EL (cell line): ENCODE data around the gene ARHGAP22.

Source experiments
- DNase-seq: peaks from one replicate; pipeline ENCODE4 v3.0.0-alpha.2; 2016

The ARHGAP22 gene

DNA sequence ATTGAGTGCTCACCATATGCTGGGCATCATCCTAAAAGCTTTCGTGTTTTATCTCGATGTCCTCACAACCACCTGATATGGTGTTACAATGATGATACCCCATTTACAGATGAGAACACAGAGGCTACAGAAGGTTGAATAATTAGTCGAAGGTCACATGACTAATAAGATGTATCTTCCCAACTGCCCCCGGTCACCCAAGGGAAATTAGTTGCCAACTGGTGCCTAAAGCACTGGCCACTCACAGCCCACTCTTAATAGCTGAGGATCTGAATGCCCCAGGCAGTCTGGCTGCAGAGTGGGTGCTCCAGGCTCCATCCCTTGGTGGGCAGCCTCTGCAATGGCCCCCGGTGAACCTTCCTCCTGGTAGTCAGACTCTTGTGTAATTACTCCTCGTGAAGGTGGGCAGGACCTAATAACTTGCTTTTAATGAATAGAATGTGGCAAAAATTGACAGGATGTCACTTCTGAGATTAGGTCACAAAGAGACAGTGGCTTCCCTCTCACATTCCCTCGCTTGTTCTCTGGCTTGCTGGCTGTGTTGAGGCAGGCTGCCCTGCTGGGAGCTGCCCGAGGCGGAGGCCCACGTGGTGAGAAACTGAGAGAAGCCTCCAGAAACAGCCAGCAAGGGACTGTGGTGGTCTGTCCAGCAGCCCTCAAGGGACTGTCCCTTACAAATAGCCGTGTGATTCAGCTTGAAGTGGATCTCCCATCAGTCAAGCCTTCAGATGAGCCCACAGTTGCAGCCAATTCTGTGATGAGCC lies 109.4 kb downstream of the ARHGAP22 start:
- no peak for DNase-seq

DNA sequence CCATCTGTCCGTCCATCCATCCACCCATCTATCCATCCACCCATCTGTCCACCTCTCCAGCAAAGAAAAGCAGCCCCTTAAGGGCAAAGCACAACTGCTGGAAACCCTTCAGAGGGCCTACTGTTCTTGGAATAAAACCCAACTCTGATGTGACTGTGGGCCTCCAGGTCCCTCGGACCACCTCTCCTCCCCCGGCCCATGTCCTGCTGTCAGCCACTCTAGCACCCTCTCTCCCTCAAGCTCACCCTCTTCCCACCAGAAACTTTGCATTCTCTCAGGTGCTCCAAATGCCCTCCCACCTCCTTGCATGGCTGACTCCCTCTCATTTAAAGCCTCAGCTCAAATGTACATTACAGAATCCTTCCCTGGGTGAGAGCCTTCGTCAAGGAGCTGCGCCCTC lies 110.3 kb downstream of the ARHGAP22 start:
- DNase-seq: no peak

DNA sequence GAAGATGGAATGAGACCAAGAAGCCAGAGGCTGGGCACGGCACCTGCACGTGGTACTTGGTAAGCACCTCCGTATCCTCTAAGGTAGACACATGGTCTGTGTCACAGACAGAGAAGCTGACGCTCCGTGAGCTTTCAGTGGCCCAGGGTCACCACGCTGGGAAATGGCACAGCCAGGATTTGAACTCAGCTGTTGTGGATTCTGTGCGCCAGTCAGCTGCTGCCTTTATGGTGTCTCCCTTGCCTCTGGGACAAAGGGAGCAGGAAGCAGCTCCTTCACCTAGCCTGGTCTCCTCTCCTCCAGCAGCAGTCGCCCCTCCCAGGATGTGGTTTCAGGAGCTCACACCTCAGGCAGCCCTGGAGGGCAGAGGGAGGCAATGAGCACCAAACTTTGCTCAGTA lies 110.8 kb downstream of the ARHGAP22 start:
- no peak for DNase-seq

DNA sequence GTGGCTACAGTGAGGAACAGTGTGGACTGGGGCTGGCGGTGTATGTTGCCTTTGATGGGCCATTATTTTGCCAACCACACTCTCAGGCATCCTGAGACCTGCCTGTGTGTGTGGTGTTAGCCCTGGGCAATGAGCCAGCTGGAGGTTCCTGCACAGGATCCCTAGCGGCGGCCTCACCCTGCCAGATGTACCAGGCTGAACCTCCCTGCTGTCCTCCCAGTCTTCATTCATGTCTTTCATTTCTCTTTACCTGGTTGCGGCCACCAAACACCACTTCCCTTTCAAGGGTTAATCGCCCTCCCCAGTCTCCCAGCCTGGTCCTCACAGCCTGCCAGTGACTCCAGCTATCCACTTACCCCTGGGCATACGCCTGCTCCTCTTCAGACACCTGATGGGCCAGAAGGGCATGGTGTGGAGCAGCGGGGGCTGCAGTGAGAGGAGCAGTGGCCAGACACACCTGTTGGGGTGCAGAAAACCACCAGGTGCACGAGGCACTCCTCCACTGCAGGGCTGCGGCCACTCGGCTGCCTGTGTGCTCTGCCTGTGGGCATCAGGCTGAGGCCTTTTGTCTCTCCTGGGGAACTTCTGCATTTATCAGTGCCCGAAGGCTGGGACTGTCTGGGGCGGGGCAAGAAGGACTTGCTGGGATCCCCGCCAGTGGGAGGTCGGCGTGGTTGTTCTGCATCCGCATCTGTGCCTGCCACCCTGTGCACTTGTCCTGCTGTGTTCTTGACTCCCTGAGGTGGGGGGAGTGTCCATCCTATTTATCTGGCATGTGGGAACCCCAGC lies 111.6 kb downstream of the ARHGAP22 start:
- no peak for DNase-seq

DNA sequence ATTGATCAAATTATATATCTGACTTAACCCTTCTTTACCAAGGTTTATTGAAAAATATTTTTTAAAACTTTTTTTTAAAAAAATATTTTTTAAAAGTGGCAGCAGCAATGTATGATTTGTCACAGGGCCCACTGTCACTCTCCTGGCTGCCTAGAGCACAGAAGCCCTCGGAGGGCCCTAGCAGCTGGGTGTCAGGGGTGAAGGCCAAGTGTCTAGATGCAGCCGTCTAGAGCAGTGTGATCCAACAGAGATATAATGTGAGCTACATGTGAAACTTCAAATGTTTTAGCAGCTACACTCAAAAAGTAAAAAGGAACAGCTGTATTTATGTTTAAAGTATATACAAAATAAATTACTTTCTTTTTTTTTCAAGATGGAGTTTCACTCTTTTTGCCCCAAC lies 112.7 kb downstream of the ARHGAP22 start:
- no peak for DNase-seq

DNA sequence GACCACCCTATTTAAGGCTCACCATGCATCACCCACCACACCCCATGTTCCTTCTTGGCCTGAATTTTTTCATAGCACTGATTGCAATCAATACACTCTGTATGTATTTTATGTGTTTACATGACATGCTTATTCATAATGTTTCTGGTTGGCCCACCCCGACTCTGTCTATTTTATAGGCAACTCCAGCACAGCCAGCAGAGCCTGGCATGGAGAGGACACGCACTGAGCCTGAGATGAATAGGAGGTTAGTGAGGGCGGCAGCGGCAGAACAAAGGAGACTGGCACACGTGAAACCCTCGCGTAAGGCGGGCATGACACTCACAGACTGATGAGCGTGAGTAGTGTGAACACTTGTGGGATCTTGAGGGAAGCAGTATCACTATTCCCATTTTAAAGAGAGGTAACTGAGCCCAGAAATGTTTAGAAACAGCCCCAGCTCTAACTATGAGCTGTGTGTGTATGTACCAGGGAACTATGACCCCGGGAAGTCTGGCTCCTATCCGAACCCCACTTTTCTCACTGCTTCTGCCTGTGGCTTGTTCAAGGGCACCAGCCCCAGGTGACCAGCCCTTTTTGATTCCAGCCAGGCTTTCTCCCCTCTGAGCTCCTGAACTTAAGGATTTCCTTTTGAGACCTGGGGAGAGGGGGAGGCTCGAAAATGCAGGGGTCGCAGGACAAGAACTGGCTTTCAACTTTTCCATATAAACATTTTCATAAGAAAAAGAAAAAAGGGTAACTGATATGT lies 113.3 kb downstream of the ARHGAP22 start:
- DNase-seq: no peak

DNA sequence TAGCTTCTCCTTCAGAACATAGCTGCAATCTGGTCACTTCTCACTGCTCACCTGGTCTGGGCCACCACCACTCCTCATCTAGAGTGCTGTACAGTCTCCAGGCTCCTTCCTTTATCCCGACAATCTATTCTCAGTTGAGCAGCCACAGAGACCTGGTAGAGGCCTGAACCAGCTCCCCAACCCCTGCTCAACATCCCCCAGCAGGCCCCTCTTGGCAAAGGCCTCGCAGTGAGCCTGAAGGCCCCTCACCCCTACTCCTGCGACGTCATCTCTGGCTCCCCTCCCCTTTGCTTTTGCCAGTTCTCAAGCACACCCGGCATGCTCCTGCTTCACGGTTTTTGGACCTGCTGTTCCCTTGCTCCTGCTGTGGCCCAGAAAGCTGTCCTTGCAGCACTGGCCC lies 113.9 kb downstream of the ARHGAP22 start:
- no peak for DNase-seq

DNA sequence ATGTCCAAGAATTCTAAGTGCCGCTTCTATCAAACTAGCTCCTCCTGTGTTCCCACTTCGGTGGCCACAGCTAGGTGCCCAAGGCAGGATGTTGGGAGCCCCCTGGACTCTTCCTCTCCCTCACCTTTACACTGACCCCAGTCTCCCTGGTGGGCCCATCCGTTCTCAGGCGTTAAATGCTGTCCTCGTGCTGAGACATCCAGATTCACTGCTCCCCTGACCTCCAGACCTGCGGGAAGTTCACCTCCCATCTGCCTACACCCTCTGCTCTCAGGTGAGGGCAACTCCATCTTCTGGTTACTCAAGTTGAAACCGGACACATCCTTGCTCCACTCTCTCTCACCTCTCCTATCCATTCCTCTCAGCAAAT lies 114.3 kb downstream of the ARHGAP22 start:
- DNase-seq: no peak

DNA sequence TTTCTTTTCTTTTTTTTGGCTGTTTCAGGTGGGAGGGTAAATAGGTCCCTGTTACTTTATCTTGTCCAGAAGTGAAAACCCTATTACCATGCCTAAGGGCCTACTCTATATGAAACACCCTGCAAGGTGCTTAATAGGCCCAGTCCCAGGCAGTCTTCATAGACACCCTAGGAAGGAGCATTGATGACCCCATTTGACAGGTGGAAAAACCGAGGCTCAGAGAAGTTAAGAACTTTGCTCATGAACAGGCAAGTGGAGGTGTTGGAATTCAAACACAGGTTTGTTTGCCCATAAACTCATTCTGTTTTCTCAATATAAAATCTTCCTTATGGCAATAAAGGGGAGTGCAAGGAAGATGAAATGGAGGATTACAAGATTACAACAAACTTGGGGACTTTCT lies 115.8 kb downstream of the ARHGAP22 start:
- DNase-seq: no peak

DNA sequence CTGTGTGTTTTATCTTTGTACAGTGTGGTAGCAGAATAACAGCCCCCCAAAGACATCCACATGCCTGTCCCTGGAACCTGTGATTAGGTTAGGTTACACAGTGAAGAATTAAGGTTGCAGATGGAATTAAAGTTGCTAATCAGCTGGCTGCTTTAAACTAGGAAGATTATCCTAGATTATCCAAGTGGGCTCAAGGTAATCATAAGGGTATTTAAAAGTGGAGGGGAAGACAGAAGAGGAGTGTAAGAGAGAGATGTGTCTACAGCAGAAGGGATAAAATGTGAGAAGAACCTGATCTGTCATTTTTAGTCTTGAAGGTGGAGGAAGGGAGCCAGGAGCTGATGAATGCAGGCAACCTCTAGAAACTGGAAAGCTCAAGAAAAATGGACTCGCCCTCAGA lies 117.6 kb downstream of the ARHGAP22 start:
- DNase-seq: no peak

DNA sequence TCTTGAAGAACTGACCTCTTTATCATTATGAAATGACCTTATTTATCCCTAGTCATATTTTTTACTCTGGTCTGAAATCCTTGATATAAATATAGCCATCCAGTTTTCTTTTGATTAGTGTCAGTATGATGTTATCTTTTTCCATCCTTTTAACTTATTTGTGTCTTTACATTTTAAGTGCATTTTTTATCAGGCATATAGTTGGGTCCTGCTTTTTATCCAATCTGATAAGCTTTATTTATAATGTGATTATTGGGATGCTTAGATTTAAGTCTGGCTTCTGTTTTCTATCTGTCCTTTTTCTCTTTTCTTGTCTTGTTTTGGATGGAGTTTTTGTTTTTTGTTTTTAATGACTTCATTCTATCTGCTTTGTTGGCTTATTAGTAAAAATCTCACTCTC lies 119.2 kb downstream of the ARHGAP22 start:
- DNase-seq: no peak

DNA sequence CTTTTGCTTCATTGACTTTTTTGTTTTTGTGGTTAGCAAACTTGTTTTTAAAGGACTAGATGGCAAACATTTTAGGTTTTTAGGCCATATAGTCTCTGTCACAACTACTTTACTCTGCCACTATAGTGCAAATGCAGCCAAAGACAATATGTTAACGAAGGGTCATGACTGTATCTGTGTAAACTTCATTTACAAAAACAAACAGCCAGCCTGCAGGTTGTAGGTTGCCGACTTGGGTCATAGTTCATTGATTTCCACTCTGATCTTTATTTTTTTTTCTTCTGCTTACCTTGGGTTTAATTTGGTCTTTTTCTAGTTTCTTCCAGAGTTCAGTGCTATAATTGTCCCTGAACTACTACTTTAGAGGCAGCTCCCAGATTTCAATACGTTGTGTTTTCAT lies 120.0 kb downstream of the ARHGAP22 start:
- DNase-seq: no peak

DNA sequence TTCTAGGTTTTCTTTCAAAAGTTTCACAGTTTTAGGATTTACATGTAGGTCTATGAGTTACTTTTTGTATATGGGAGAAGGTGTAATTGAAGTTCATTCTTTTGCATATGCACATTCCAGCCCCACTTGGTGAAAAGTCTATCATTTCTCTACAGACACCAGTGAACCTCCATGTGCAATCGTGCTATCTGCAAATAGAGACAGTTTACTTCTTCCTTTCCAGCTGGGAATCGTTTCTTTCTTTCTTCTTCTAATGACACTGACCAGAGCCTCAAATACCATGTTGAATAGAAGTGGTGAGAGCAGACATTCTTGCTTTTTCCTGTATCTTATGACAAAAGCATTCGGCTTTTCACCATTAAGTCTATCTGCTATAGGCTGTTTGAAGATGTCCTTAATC lies 122.7 kb downstream of the ARHGAP22 start:
- DNase-seq: no peak

DNA sequence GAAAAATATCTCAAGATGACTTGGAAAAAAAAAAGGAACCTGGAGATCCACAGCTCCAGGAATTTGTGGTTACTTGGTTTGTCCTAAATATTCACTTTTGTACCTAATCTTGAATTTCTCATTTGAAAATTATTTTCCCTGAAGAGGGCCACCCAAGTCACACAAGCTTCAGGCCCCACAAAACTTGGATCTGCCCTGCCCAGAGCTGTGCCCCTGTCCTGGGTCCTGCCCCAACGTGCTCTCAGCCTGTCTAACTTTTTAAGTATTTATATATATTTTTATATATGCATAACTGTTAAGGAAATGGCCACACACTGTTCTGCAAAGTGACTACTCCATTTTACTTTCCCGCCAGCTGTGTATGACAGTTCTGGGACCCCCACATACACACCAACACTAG lies 123.5 kb downstream of the ARHGAP22 start:
- no peak for DNase-seq

DNA sequence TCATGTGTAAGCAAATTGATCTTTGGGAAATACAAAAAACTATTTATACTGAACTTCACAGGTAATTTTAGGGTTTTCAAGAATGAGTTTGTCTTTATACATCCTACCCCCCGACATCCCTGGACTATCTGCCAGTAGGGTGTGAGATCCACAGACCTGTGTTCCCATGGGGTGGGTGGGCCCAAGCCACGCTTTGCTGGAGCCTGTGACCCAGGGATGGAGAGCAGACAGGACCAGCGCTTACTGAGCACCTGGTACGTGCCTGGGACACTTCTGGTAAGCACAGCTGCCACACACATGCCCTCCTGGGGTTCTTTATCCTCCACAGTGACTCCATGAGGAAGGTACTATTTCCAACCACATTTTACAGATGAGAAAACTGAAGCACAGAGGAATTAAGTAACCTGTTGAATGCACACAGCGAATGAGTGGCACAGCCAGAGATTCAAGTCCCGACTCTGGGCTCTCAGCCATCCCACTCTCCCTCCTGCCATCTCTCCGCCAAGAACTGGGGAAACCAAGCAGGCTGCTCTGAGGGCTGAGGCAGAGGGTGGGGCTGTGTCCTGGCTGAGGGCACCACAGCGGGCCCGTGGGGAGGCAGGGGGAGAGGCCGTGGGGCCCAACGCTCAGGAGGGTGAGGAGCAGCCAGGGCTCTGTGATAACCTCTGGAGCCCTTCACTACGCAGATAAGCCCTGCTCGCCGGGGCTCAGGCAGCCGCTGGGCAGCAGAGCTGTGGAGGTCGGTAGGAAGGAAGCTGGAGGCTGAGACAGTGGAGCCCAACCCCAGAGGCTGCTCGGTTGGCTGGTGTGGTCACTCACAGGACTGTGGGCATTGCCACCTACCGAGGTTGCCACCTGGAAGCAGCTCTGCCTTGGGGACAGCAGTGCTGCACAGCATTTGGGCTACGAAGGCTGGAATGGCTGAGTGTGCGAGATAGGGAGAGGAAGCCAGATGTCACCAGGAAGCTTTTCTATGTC lies 124.2 kb downstream of the ARHGAP22 start:
- DNase-seq: no peak

DNA sequence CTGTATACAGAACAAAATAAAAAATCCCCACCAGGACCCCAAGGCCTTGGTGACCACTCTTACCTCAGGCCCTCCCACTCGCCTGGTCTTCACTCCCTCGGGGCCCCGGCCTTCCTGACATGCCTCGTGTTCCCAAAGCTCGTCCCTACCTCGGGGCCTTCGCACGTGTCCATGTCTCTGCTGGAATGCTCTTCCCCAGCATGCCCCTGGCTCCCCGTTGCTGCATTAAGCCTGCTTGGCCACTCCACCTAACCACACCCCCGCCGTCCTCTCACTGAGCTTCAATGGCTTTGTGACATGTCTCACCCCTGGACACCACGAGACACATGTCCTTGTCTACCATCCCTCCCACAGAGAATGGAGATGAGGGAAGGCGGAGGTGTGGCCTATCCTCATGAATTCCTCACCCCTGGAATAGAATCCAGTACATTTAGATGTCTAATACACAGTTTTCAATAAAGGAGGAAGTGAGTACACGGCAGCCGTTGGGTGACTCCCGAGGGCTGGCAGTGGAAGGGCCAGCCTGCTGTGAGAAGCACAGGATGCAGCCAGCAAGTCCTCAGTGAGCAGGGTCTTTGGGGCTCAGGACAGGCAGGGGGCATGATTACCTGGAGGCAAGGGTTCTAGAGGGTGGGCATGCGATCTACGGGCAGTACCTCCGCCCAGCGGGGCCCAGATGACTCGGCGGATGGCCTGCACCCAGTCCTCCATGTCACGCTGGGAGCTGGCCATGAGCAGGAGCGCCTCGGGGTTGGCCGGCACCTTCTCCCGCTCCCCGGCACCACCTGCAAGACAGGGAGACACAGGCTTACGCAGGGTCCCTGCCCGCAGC lies 125.7 kb downstream of the ARHGAP22 start:
- DNase-seq: no peak

DNA sequence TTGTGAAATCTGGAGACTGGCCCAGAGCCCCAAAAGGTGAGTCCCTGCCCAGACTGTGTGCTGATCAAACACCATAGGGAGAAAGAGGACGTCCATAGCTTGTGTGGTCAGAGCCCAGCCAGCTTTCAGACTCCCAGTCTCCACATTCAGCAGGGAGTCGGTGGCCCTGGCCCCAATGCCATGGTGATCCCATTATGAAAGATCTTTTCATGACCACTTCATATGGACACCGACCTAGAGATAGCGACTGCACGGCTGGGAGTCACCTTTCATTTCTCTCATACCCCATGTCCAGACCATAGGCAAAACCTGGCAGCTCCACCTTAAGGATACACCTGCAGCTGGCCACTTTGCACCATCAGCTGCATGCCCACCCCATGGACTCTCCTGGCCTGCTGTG lies 126.4 kb downstream of the ARHGAP22 start:
- DNase-seq: no peak

DNA sequence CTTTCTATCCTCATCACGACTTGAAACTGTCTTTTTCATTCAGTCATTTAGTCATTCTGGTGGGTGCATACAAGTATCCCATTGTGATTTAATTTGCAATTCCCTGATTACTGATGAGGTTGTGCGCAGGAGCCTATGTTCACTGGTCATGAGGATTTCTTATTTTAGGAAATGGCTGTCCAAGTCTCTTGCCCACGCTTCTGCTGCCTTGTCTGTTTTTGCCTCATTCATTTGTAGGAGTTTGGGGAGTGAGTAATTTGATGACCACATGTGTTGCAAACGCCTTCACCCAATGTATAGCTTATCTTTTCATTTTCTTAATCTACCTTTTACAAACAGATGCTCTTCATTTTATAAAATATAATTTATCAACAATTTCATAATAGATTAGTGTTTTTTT lies 127.3 kb downstream of the ARHGAP22 start:
- DNase-seq: no peak

DNA sequence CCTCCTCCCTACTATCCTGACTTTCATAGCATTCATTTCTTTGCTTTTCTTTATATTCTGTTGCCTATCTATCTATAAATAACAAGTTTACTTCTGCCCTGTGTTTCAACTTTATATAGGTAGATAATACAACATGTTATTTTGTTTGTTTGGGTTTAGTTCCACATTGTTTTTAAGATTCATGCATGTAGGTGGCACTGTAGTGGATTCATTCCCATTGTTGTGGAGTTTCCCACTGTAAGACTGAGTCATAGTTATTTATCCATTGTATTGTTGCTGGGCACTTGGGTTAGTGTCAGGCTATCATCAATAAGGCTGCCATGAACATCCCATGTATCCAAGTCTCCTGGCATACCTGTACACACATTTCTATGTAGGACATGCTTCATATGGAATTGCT lies 127.7 kb downstream of the ARHGAP22 start:
- DNase-seq: no peak

DNA sequence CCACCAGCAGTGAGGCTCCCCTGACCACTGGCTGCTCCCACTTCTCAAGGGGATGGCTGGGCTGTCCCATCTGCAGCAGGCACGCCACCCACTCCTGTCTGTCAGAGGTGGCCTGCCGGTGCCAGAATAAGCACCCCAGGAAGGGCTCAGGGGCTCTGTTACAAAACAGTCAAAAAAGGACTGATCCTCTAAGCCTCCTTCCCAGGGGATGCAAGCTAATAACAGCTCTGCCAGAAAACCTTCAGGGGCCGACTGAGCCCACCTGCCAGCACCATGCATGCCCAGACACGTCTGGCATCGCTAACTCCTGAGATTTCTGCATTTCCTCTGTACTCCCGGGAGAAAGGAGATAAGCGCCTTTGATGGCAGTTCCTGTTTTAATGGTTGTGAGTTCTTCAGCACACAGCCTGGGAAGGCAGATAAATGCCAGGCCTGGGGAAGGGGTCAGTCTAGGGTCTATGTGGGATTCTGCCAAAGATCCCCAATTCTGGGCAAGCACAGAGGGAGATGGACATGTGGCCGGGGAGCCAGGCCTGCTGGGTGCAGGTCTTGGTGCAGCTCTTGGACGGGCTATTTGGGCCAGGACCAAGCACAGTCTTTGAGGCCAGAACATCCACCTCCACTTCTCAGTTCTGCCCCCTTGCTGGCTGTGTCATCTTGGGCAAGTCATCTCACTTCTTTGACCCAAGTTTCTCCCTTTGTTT lies 128.4 kb downstream of the ARHGAP22 start:
- no peak for DNase-seq

DNA sequence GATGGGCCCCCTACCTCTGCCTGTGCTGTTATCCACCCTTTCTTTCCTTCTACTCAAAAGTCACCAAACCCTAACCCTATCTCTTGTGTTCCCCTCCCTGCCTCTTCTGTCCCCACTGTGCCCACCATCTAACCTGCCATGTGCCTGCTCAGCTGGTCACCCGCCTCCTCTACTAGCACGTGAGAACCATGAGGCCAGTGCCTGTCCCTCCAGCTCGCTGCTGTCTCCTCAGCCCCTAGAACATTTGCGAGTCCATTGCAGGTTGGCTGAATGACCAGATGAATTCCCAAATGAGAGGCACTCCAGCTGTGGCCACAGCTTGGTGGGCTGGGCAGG lies 129.0 kb downstream of the ARHGAP22 start:
- no peak for DNase-seq
